A673 (cell line): Measurements from ENCODE around the gene FCN1. TPM values are rescaled to one million over a fixed set of nuclear protein-coding genes. Genes with fewer than 3 reads are reported as not detected.

ENCODE experiments used
- BruUV-seq: library from RNA; stranded (reverse); fragments of 400-500 nt; replicated peaks from 2 replicates; lab custom pipeline; 2021; lab: Mats Ljungman, UMichigan
- CTCF ChIA-PET: fragments of 300-600 bp; sonication (Branson Sonifier 250); formaldehyde crosslinking; loops from one replicate; lab custom pipeline; 2022; ENCODE audit warnings: antibody characterized with exemption; lab: Charles Lee
- POLR2A ChIA-PET: fragments of 300-600 bp; sonication (Branson Sonifier 250); formaldehyde crosslinking; loops from one replicate; lab custom pipeline; 2022; ENCODE audit warnings: antibody characterized with exemption; ENCODE audit not compliant: low non-redundant PET; lab: Charles Lee
- DNase-seq: peaks from one replicate; pipeline ENCODE4 v3.0.0-alpha.2; 2015; ENCODE audit warnings: low spot score
- H3K27ac ChIP-seq: fragments of 200-600 bp; sonication (generic); 2 replicates; pipeline ENCODE4 v1.5.1; 2016; ENCODE audit warnings: mixed run types, low read depth, mild to moderate bottlenecking, mixed read lengths, antibody characterized with exemption, low read length; ENCODE audit not compliant: poor library complexity, severe bottlenecking
- H3K27me3 ChIP-seq: fragments of 200-600 bp; sonication (generic); replicated peaks from 2 replicates; pipeline ENCODE4 v1.6.1; 2017; ENCODE audit warnings: mixed run types, low read depth, mild to moderate bottlenecking, mixed read lengths, antibody characterized with exemption, low read length; ENCODE audit not compliant: insufficient read depth, poor library complexity
- H3K36me3 ChIP-seq: fragments of 200-600 bp; sonication (generic); 2 replicates; pipeline ENCODE4 v1.6.1; 2016; ENCODE audit warnings: mixed run types, mild to moderate bottlenecking, mixed read lengths, antibody characterized with exemption, low read length; ENCODE audit not compliant: insufficient read depth, poor library complexity, severe bottlenecking
- H3K4me1 ChIP-seq: fragments of 200-600 bp; sonication (generic); 2 replicates; pipeline ENCODE4 v1.6.1; 2017; ENCODE audit warnings: mixed run types, mild to moderate bottlenecking, mixed read lengths, antibody characterized with exemption, low read length; ENCODE audit not compliant: insufficient read depth, poor library complexity, severe bottlenecking
- H3K4me3 ChIP-seq: fragments of 200-600 bp; sonication (generic); 2 replicates; pipeline ENCODE4 v1.5.1; 2016; ENCODE audit warnings: low read depth, mixed run types, mild to moderate bottlenecking, mixed read lengths, low read length; ENCODE audit not compliant: poor library complexity, severe bottlenecking
- H3K9me3 ChIP-seq: fragments of 200-600 bp; sonication (generic); 2 replicates; pipeline ENCODE4 v1.6.1; 2016; ENCODE audit warnings: mixed run types, low read depth, mild to moderate bottlenecking, mixed read lengths, antibody characterized with exemption, low read length; ENCODE audit not compliant: poor library complexity, severe bottlenecking
- EZH2 ChIP-seq: fragments of 200-600 bp; sonication (generic); IDR thresholded peaks from 2 replicates; pipeline ENCODE4 v1.6.1; 2017; ENCODE audit warnings: borderline replicate concordance, low read depth, mild to moderate bottlenecking, mixed read lengths, antibody characterized with exemption, low read length; ENCODE audit not compliant: poor library complexity, severe bottlenecking
- intact Hi-C: fragments of 100-400 bp; cut with micrococcal nuclease; formaldehyde crosslinking; loops from one replicate; pipeline ENCODE4 v1.10.0; 2022; ENCODE audit not compliant: unreplicated experiment
- total RNA-seq: library from RNA; stranded (reverse); gene quantifications from 2 replicates; pipeline ENCODE4 v1.2.3, GENCODE V29; 2021
- TF ChIP-seq, protein P1 (sequence below): fragments of 300-800, 200-600 bp; sonication (generic); conservative IDR thresholded peaks from 2 replicates; pipeline ENCODE4 v1.5.1; 2017; ENCODE audit warnings: low read depth, mild to moderate bottlenecking, antibody characterized with exemption, low read length, moderate library complexity, mixed read lengths

The FCN1 gene
- total RNA-seq, 1 experiment from 2014 or later = not detected

DNA sequence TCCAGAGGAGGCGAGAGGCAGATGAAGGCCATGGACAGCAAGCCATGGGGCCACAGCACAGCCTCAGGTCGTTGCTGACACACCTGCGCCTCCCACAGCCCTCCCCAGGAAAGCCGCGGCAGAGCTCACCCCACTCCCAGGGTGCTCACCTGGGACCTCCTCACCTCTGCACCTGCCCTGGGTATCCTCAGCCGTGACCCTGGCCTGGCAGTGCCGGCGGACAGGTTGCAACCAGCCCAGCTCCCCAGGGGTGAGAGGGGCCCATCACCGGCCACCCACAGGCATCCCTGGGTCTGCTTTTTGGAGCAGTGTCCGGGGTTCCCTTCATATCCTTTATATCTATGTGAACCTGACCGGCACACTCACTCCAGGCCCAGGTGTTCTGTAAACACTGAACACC lies 30.4 kb upstream of the FCN1 start:
- BruUV-seq = no TSS peak
- intact Hi-C loops = no loop called here
- Histone ChIP-seq H3K27ac (no peak overlapping the region), H3K36me3 (no peaks in the 10 kb centered on the region), H3K4me1 (peaks cover 7% of the 10 kb centered on the region), H3K9me3 (no peaks in the 10 kb centered on the region), H3K27me3 (no peaks in the 10 kb centered on the region), H3K4me3 (no peak overlapping the region)
- TF ChIP-seq, protein P1, sequence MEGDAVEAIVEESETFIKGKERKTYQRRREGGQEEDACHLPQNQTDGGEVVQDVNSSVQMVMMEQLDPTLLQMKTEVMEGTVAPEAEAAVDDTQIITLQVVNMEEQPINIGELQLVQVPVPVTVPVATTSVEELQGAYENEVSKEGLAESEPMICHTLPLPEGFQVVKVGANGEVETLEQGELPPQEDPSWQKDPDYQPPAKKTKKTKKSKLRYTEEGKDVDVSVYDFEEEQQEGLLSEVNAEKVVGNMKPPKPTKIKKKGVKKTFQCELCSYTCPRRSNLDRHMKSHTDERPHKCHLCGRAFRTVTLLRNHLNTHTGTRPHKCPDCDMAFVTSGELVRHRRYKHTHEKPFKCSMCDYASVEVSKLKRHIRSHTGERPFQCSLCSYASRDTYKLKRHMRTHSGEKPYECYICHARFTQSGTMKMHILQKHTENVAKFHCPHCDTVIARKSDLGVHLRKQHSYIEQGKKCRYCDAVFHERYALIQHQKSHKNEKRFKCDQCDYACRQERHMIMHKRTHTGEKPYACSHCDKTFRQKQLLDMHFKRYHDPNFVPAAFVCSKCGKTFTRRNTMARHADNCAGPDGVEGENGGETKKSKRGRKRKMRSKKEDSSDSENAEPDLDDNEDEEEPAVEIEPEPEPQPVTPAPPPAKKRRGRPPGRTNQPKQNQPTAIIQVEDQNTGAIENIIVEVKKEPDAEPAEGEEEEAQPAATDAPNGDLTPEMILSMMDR = no peak
- TF ChIP-seq EZH2 = no peak
- DNase-seq = no peak
- ChIA-PET CTCF (no interaction called here), POLR2A (no interaction called here)

DNA sequence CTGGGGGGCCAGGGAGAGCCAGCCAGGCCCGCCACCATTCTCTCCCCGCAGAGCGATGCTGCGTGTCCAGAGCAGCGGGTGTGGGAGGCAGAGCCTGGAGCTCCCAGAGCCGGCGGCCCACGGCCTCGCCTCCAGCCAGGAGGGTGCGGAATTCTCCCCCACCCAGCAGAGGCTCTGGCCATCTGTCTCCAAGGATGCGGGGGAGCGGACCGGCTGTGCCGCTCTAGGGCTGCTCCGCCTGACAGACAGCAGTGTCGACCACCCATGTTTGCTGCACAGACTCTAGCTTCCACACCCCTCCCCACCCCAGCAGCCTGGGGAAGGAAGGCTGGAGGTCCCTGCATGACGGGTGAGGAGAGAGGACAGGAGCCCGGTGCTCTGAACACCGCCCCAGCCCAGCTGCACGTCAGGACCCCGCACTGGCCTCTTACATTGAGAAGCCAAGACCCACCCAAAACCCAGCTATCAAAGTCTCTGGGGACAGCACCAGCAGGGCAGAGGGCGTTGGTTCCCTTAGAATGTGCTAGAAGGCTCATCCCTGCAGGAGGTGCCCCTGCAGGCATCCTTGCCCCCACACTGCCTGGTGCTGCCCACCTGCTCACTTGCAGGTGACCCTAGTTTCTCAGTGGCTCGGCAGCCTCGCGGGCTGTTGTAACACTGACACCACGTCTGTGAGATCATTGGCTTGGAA lies 29.7 kb upstream of the FCN1 start:
- Histone ChIP-seq H3K4me3 (no peak overlapping the region), H3K36me3 (no peaks in the 10 kb centered on the region), H3K4me1 (peaks cover 13% of the 10 kb centered on the region), H3K27me3 (no peaks in the 10 kb centered on the region), H3K9me3 (no peaks in the 10 kb centered on the region), H3K27ac (no peak overlapping the region)
- no peak for TF ChIP-seq EZH2
- TF ChIP-seq, protein P1 = no peak
- ChIA-PET POLR2A (no interaction called here), CTCF (no interaction called here)
- BruUV-seq = no TSS peak
- DNase-seq = no peak
- intact Hi-C loops = no loop called here

DNA sequence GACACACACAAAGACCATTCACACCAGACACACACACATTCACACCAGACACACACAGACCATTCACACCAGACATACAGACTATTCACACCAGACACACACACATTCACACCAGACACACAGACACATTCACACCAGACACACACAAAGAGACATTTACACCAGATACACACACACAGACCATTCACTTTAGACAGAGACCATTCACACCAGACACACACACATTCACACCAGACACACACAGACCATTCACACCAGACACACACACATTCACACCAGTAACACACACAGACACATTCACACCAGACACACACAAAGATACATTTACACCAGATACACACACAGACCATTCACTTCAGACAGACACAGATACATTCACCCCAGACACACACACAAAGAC lies 29.0 kb upstream of the FCN1 start:
- Histone ChIP-seq H3K4me3 (no peak overlapping the region), H3K4me1 (peaks cover 14% of the 10 kb centered on the region), H3K9me3 (no peaks in the 10 kb centered on the region), H3K36me3 (no peaks in the 10 kb centered on the region), H3K27me3 (no peaks in the 10 kb centered on the region), H3K27ac (no peak overlapping the region)
- DNase-seq = no peak
- TF ChIP-seq, protein P1 = no peak
- TF ChIP-seq EZH2 = no peak
- no TSS peak for BruUV-seq
- POLR2A ChIA-PET = no interaction called here
- CTCF ChIA-PET = no interaction called here
- intact Hi-C loops = no loop called here
